Measurements from ENCODE around the gene FAM13A.
A peak's percentile ranks its signal among the peaks of the same experiment; 100 is the strongest.
"Not testable (repeated sequence)": the region's sequence is repeated elsewhere in the genome, so short reads cannot be mapped to it uniquely, and the experiment has no call there.

The FAM13A gene

GRCh38 chr4:88911246-88912212 is 145.5 kb downstream of the FAM13A start:
- peaks cover 6% of the 10 kb centered on the region for H3K4me1 ChIP-seq (ENCODE audit: control insufficient read depth, insufficient read depth, low read length)
- H3K9ac ChIP-seq (ENCODE audit: low read depth, low read length) = no peak overlapping the region
- H3K9me3 ChIP-seq (replicated peaks; ENCODE audit: low read length) = no peaks in the 10 kb centered on the region
- H3K4me3 ChIP-seq (ENCODE audit: low read length) = no peak overlapping the region
- H3K27me3 ChIP-seq (ENCODE audit: control insufficient read depth, insufficient read depth, low read length) = no peaks in the 10 kb centered on the region
- H3K36me3 ChIP-seq (ENCODE audit: insufficient read depth, low read length) = no peaks in the 10 kb centered on the region
- H3K4me2 ChIP-seq (ENCODE audit: low read length) = no peak overlapping the region

DNA sequence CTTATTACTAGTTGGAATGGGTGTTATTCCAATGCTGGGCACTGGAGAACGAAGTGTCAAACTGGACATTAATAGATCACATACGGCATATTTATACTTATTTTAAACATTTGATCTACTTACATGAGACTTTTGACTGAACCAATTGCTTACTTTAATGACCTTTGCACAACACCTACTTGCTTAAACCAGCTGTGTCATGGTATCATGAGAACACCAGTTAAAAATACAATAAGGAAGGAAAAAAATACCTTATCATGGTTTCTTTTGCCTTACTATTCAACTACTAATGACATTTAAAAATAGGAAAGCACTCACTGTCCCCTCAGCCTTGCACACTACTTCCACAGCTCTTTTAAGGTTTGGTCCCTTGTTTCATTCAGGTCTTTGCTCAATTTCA is 146.9 kb downstream of the FAM13A start:
- Histone ChIP-seq H3K4me3 (ENCODE audit: low read length) (no peak overlapping the region), H3K27me3 (ENCODE audit: control insufficient read depth, insufficient read depth, low read length) (no peaks in the 10 kb centered on the region), H3K9me3 (replicated peaks; ENCODE audit: low read length) (no peaks in the 10 kb centered on the region), H3K4me1 (ENCODE audit: control insufficient read depth, insufficient read depth, low read length) (peaks cover 6% of the 10 kb centered on the region), H3K4me2 (ENCODE audit: low read length) (no peak overlapping the region), H3K36me3 (ENCODE audit: insufficient read depth, low read length) (no peaks in the 10 kb centered on the region), H3K9ac (ENCODE audit: low read depth, low read length) (no peak overlapping the region)

DNA sequence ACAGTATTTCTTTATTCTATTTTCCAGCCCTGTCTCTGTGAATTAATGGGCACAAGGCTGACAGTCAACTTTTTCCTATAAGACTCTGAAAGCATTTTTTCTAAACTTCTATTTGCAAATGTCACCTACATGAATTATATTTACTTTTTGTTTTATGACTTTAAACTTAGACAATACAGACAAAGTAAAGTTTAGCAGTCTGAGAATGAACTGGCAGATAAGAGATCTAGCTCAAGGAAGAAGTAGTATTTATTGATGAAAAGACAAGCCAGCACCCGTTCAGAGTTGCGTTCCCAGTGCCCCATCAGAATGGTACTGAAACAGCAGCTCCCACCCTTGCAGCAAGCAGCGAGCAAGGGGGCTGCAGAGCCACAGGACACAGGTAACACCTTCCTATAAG is 148.5 kb downstream of the FAM13A start:
- Histone ChIP-seq H3K4me3 (ENCODE audit: low read length) (no peak overlapping the region), H3K9ac (ENCODE audit: low read depth, low read length) (no peak overlapping the region), H3K36me3 (ENCODE audit: insufficient read depth, low read length) (no peaks in the 10 kb centered on the region), H3K27me3 (ENCODE audit: control insufficient read depth, insufficient read depth, low read length) (no peaks in the 10 kb centered on the region), H3K4me2 (ENCODE audit: low read length) (no peak overlapping the region), H3K4me1 (ENCODE audit: control insufficient read depth, insufficient read depth, low read length) (peaks cover 6% of the 10 kb centered on the region), H3K9me3 (replicated peaks; ENCODE audit: low read length) (no peaks in the 10 kb centered on the region)

DNA sequence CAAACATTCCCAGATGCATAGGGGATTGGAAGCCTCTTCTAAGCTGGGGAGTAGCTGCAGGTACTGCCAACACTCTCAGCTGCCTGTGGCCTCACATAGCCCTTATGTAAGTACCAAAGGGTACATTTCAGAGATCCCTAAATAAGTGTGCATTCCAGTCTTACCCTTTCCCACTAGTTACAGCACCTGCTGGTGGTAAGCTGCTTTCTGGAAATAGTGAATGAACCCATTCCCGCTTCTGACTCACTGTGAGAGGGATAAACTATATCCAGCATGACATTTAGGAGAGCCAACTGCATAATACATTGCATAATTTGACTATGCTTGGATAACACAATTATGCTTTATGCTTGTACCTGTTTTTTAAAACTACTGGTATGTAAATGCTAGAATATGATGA is 149.0 kb downstream of the FAM13A start:
- Histone ChIP-seq H3K9me3 (replicated peaks; ENCODE audit: low read length) (no peaks in the 10 kb centered on the region), H3K27me3 (ENCODE audit: control insufficient read depth, insufficient read depth, low read length) (no peaks in the 10 kb centered on the region), H3K4me3 (ENCODE audit: low read length) (no peak overlapping the region), H3K4me1 (ENCODE audit: control insufficient read depth, insufficient read depth, low read length) (peaks cover 6% of the 10 kb centered on the region), H3K9ac (ENCODE audit: low read depth, low read length) (no peak overlapping the region), H3K36me3 (ENCODE audit: insufficient read depth, low read length) (no peaks in the 10 kb centered on the region), H3K4me2 (ENCODE audit: low read length) (no peak overlapping the region)

GRCh38 chr4:88907478-88907877 is 149.5 kb downstream of the FAM13A start:
- no peak overlapping the region for H3K4me2 ChIP-seq (ENCODE audit: low read length)
- no peaks in the 10 kb centered on the region for H3K27me3 ChIP-seq (ENCODE audit: control insufficient read depth, insufficient read depth, low read length)
- H3K4me3 ChIP-seq (ENCODE audit: low read length) = no peak overlapping the region
- no peaks in the 10 kb centered on the region for H3K36me3 ChIP-seq (ENCODE audit: insufficient read depth, low read length)
- H3K4me1 ChIP-seq (ENCODE audit: control insufficient read depth, insufficient read depth, low read length) = peaks cover 6% of the 10 kb centered on the region
- no peak overlapping the region for H3K9ac ChIP-seq (ENCODE audit: low read depth, low read length)
- no peaks in the 10 kb centered on the region for H3K9me3 ChIP-seq (replicated peaks; ENCODE audit: low read length)

DNA sequence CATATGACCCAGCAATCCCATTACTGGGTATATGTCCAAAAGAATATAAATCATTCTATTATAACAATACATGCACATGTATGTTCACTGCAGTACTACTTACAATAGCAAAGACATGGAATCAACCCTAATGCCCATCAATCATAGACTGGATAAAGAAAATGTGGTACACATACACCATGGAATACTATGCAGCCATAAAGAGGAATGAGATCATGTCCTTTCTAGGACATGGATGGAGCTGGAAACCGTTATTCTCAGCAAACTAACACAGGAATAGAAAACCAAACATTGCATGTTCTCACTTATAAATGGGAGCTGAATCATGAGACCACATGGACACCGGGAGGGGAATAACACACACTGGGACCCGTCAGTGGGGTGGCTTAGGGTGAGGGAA is 152.7 kb downstream of the FAM13A start:
- not testable (repeated sequence) for H3K4me2 ChIP-seq (ENCODE audit: low read length); H3K36me3 ChIP-seq (ENCODE audit: insufficient read depth, low read length); H3K27me3 ChIP-seq (ENCODE audit: control insufficient read depth, insufficient read depth, low read length); H3K4me1 ChIP-seq (ENCODE audit: control insufficient read depth, insufficient read depth, low read length); H3K4me3 ChIP-seq (ENCODE audit: low read length); H3K9ac ChIP-seq (ENCODE audit: low read depth, low read length); H3K9me3 ChIP-seq (replicated peaks; ENCODE audit: low read length)

DNA sequence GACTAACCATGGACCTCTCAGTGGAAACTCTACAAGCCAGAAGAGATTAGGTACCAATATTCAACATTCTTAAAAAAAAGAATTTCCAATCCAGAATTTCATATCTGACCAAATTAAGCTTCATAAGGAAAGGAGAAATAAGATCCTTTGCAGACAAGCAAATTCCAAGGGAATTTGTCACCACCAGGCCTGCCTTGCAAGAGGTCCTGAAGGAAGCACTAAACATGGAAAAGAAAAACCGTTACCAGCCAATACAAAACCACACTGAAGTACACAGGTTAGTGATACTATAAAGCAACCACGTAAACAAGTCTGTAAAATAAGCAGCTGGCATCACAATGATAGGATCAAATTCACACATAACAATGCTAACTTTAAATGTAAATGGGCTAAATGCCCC is 156.6 kb downstream of the FAM13A start:
- Histone ChIP-seq H3K9ac (ENCODE audit: low read depth, low read length) (no peak overlapping the region), H3K36me3 (ENCODE audit: insufficient read depth, low read length) (no peaks in the 10 kb centered on the region), H3K27me3 (ENCODE audit: control insufficient read depth, insufficient read depth, low read length) (no peaks in the 10 kb centered on the region), H3K4me3 (ENCODE audit: low read length) (no peak overlapping the region), H3K4me2 (ENCODE audit: low read length) (peak overlapping the region; percentile 11), H3K4me1 (ENCODE audit: control insufficient read depth, insufficient read depth, low read length) (peaks cover 3% of the 10 kb centered on the region), H3K9me3 (replicated peaks; ENCODE audit: low read length) (no peaks in the 10 kb centered on the region)

DNA sequence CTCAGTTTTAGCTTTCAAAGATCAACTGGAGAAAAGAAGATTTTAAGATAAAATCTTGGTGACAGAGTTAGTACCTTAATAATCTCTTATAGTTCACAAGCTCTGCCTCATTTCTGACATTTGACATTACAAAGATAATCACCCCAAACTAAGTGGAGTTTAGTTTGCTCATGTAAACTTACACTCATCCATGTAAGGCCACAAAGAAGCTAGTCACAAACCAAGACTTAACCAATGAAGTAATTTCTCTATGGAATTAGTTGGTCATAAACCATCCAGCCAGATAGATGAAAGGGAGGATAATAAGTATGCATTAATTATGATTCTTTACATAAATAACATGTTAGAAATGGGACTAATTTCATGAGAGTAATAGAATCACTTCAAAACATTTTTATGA is 159.2 kb downstream of the FAM13A start:
- no peak overlapping the region for H3K4me2 ChIP-seq (ENCODE audit: low read length)
- H3K36me3 ChIP-seq (ENCODE audit: insufficient read depth, low read length) = no peaks in the 10 kb centered on the region
- no peaks in the 10 kb centered on the region for H3K27me3 ChIP-seq (ENCODE audit: control insufficient read depth, insufficient read depth, low read length)
- H3K9me3 ChIP-seq (replicated peaks; ENCODE audit: low read length) = no peaks in the 10 kb centered on the region
- no peak overlapping the region for H3K4me3 ChIP-seq (ENCODE audit: low read length)
- peaks cover 3% of the 10 kb centered on the region for H3K4me1 ChIP-seq (ENCODE audit: control insufficient read depth, insufficient read depth, low read length)
- no peak overlapping the region for H3K9ac ChIP-seq (ENCODE audit: low read depth, low read length)

DNA sequence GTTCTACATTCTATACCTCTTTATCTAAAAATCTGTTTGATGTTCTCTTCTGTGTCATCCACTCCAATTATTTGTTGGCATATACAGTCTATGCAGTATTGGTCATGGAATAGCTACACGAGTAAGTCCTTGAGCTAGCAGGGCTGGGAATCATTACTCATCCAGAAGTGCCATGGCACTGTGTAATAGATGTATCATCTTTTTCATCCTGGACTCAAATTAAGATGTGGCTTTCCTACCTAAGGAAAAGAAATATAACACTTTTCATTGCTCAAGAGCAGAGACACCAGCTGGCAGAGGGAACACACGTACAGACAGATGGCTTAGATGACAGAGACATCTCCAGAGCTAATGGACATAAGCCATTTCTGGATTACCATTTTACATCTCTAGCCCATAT is 159.8 kb downstream of the FAM13A start:
- Histone ChIP-seq H3K27me3 (ENCODE audit: control insufficient read depth, insufficient read depth, low read length) (no peaks in the 10 kb centered on the region), H3K4me3 (ENCODE audit: low read length) (no peak overlapping the region), H3K9ac (ENCODE audit: low read depth, low read length) (no peak overlapping the region), H3K9me3 (replicated peaks; ENCODE audit: low read length) (no peaks in the 10 kb centered on the region), H3K4me1 (ENCODE audit: control insufficient read depth, insufficient read depth, low read length) (peaks cover 3% of the 10 kb centered on the region), H3K4me2 (ENCODE audit: low read length) (no peak overlapping the region), H3K36me3 (ENCODE audit: insufficient read depth, low read length) (no peaks in the 10 kb centered on the region)

DNA sequence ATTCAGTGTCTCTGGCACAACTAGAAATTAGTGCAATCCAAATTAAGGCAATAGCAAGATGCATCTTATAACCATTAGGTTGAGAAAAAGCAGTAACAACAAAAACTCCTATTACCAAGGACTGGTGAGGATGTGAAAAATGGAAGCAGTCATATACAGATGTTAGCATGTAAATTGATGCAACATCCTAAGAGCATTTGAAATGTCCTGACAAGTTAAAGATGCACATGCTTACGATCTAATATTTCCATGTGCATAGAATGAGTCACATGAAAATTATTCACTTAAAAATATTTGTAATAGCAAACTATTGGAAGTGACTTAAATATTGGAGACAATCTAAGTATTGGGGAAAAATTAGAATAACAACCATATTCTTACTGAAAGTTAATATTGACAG is 163.0 kb downstream of the FAM13A start:
- Histone ChIP-seq H3K4me3 (ENCODE audit: low read length) (no peak overlapping the region), H3K36me3 (ENCODE audit: insufficient read depth, low read length) (no peaks in the 10 kb centered on the region), H3K4me2 (ENCODE audit: low read length) (no peak overlapping the region), H3K4me1 (ENCODE audit: control insufficient read depth, insufficient read depth, low read length) (peaks cover 3% of the 10 kb centered on the region), H3K9ac (ENCODE audit: low read depth, low read length) (no peak overlapping the region), H3K27me3 (ENCODE audit: control insufficient read depth, insufficient read depth, low read length) (no peaks in the 10 kb centered on the region), H3K9me3 (replicated peaks; ENCODE audit: low read length) (no peaks in the 10 kb centered on the region)

GRCh38 chr4:88892646-88893045 is 164.3 kb downstream of the FAM13A start:
- H3K27me3 ChIP-seq (ENCODE audit: control insufficient read depth, insufficient read depth, low read length) = no peaks in the 10 kb centered on the region
- no peaks in the 10 kb centered on the region for H3K36me3 ChIP-seq (ENCODE audit: insufficient read depth, low read length)
- H3K4me3 ChIP-seq (ENCODE audit: low read length) = no peak overlapping the region
- no peaks in the 10 kb centered on the region for H3K9me3 ChIP-seq (replicated peaks; ENCODE audit: low read length)
- H3K9ac ChIP-seq (ENCODE audit: low read depth, low read length) = no peak overlapping the region
- H3K4me2 ChIP-seq (ENCODE audit: low read length) = no peak overlapping the region
- peaks cover 3% of the 10 kb centered on the region for H3K4me1 ChIP-seq (ENCODE audit: control insufficient read depth, insufficient read depth, low read length)

DNA sequence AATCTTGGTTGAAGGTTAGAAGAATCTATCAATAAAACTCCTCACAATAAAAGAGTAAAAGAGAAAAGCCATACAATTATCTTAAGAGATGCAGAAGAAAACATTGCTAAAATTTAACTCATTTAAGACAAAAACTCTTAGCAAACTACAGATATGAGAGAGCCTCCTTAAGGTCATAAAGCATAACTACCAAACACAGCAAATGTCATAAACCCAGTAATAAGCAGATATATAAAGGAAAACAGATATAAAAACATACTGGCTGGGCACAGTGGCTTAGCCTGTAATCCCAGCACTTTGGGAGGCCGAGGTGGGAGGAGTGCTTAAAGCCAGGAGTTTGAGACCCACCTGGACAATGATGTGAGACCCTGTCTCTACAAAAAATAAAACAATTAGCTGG is 165.3 kb downstream of the FAM13A start:
- no peaks in the 10 kb centered on the region for H3K27me3 ChIP-seq (ENCODE audit: control insufficient read depth, insufficient read depth, low read length)
- H3K9me3 ChIP-seq (replicated peaks; ENCODE audit: low read length) = no peaks in the 10 kb centered on the region
- no peaks in the 10 kb centered on the region for H3K36me3 ChIP-seq (ENCODE audit: insufficient read depth, low read length)
- H3K4me2 ChIP-seq (ENCODE audit: low read length) = no peak overlapping the region
- H3K4me1 ChIP-seq (ENCODE audit: control insufficient read depth, insufficient read depth, low read length) = no peaks in the 10 kb centered on the region
- H3K4me3 ChIP-seq (ENCODE audit: low read length) = no peak overlapping the region
- no peak overlapping the region for H3K9ac ChIP-seq (ENCODE audit: low read depth, low read length)
